HepG2 (cell line): ENCODE measurements around the gene MIA.

ENCODE experiments used
- CTCF ChIP-seq: sonication (generic); formaldehyde crosslinking; IDR thresholded peaks from 2 replicates; pipeline ENCODE4 v1.5.0; 2020; ENCODE audit warnings: mild to moderate bottlenecking, missing genetic modification reagents, moderate library complexity
- ERF ChIP-seq: IDR thresholded peaks from 2 replicates; pipeline ENCODE4 v1.6.1; 2018; ENCODE audit warnings: missing biosample characterization, missing genetic modification reagents
- FOXA3 ChIP-seq: IDR thresholded peaks from 2 replicates; pipeline ENCODE4 v1.6.1; 2016; ENCODE audit warnings: missing genetic modification reagents, missing compliant biosample characterization
- FOXP1 ChIP-seq, 2 experiments: fragments of 450-650 bp in 1 of 2; IDR thresholded peaks; 2 replicates each; pipeline ENCODE4 v1.6.1; 2017 to 2018; ENCODE audit warnings: antibody characterized with exemption in 1 of 2
- GLMP ChIP-seq: sonication (generic); formaldehyde crosslinking; IDR thresholded peaks from 2 replicates; pipeline ENCODE4 v1.9.0; 2021; ENCODE audit warnings: missing genetic modification reagents, mild to moderate bottlenecking, borderline replicate concordance
- GMEB2 ChIP-seq: IDR thresholded peaks from 2 replicates; pipeline ENCODE4 v1.6.1; 2016; ENCODE audit warnings: missing biosample characterization, missing genetic modification reagents, low read depth
- KDM3A ChIP-seq: IDR thresholded peaks from 2 replicates; pipeline ENCODE4 v1.6.1; 2018; ENCODE audit warnings: low read depth, missing compliant biosample characterization
- MAFK ChIP-seq, 2 experiments: IDR thresholded peaks in 1 of 2; conservative IDR thresholded peaks in 1 of 2; 2 replicates each; pipeline ENCODE4 v1.6.1; 2011; ENCODE audit warnings: improper control_type of control experiment in 2 of 2, low read length in 2 of 2
- MAX ChIP-seq: IDR thresholded peaks from 2 replicates; pipeline ENCODE4 v1.6.1; 2012; ENCODE audit warnings: inconsistent platforms
- MTF1 ChIP-seq: sonication (generic); formaldehyde crosslinking; IDR thresholded peaks from 2 replicates; pipeline ENCODE4 v1.5.0; 2020; ENCODE audit warnings: missing genetic modification reagents
- NR2F2 ChIP-seq: IDR thresholded peaks from 2 replicates; pipeline ENCODE4 v1.6.1; 2012; ENCODE audit warnings: low read depth, inconsistent platforms, borderline replicate concordance
- ZBTB10 ChIP-seq: sonication (generic); formaldehyde crosslinking; IDR thresholded peaks from 2 replicates; pipeline ENCODE4 v1.4.0; 2020; ENCODE audit warnings: missing genetic modification reagents, borderline replicate concordance
- ZNF432 ChIP-seq: sonication (generic); formaldehyde crosslinking; IDR thresholded peaks from 2 replicates; pipeline ENCODE4 v1.5.0; 2020; ENCODE audit warnings: missing genetic modification reagents, mild to moderate bottlenecking, borderline replicate concordance

- no peak for TF ChIP-seq KDM3A (CRISPR knock-in tag)
- no peak for TF ChIP-seq ERF (CRISPR knock-in tag)
- no peak for TF ChIP-seq MTF1 (CRISPR knock-in tag)
- no peak for TF ChIP-seq FOXA3 (CRISPR knock-in tag)
- no peak for TF ChIP-seq GLMP (CRISPR knock-in tag)
- TF ChIP-seq MAFK (conservative IDR thresholded peaks at IDR 0.05 in 1 of 2, IDR thresholded peaks at IDR 0.05 in 1 of 2; ENCODE audit: low read length in 2 of 2): no peak
- TF ChIP-seq GMEB2 (CRISPR knock-in tag): no peak
- TF ChIP-seq CTCF (CRISPR knock-in tag): no peak
- no peak for TF ChIP-seq MAX
- no peak for TF ChIP-seq ZBTB10 (CRISPR knock-in tag)
- no peak for TF ChIP-seq NR2F2
- no peak for TF ChIP-seq ZNF432
- no peak for TF ChIP-seq FOXP1 (IDR thresholded peaks at IDR 0.05)
- no peak for TF ChIP-seq FOXP1 (CRISPR knock-in tag; IDR thresholded peaks at IDR 0.05)
These were observed 30.0 kb downstream of the MIA start for GRCh38 chr19:40805258-40805868.
